ENCODE data around the gene FPR2.
A peak's percentile ranks its signal among the peaks of the same experiment; 100 is the strongest.
"Not testable (repeated sequence)": the region's sequence is repeated elsewhere in the genome, so short reads cannot be mapped to it uniquely, and the experiment has no call there.

The FPR2 gene
- 0 reads per million in 2 donors for total RNA-seq

- no peak for DNase-seq
Observed at GRCh38 chr19:51760697-51761356, at the start of gene FPR2. TSS of gene FPR2 (plus strand) at chr19:51761180. CDS start at chr19:51768659, 7,479 bp downstream.

GRCh38 chr19:51711702-51712101 lies 49.3 kb upstream of the FPR2 start:
- no peak for DNase-seq

GRCh38 chr19:51712461-51713081 lies 48.4 kb upstream of the FPR2 start:
- peak in 1 of 5 experiments; percentile 38 for DNase-seq

- no peak for DNase-seq
Observed at GRCh38 chr19:51713319-51714285, 47.4 kb upstream of the FPR2 start.

- no peak for DNase-seq
Observed at GRCh38 chr19:51714848-51715247, 46.1 kb upstream of the FPR2 start.

- DNase-seq, result no peak
Observed at GRCh38 chr19:51715850-51716249, 45.1 kb upstream of the FPR2 start.

GRCh38 chr19:51716925-51717324 lies 44.1 kb upstream of the FPR2 start:
- DNase-seq, result no peak

GRCh38 chr19:51719251-51719988 lies 41.6 kb upstream of the FPR2 start:
- DNase-seq, result no peak

- DNase-seq, result no peak
Observed at GRCh38 chr19:51721905-51722304, 39.1 kb upstream of the FPR2 start.

GRCh38 chr19:51722492-51722891 lies 38.5 kb upstream of the FPR2 start:
- no peak for DNase-seq

- DNase-seq, result no peak
Observed at GRCh38 chr19:51724543-51724942, 36.4 kb upstream of the FPR2 start.

- no peak for DNase-seq
Observed at GRCh38 chr19:51726049-51726448, 34.9 kb upstream of the FPR2 start.

- DNase-seq, result no peak
Observed at GRCh38 chr19:51727349-51727880, 33.6 kb upstream of the FPR2 start.

- DNase-seq, result no peak
Observed at GRCh38 chr19:51729781-51730180, 31.2 kb upstream of the FPR2 start.

- DNase-seq, result no peak
Observed at GRCh38 chr19:51733742-51734522, 27.0 kb upstream of the FPR2 start.

GRCh38 chr19:51735759-51736449 lies 25.1 kb upstream of the FPR2 start:
- no peak for DNase-seq

- no peak for DNase-seq
Observed at GRCh38 chr19:51737389-51737788, 23.6 kb upstream of the FPR2 start.

- DNase-seq, result no peak
Observed at GRCh38 chr19:51737924-51738323, 23.1 kb upstream of the FPR2 start.

- not testable (repeated sequence) for DNase-seq
Observed at GRCh38 chr19:51738523-51738922, 22.5 kb upstream of the FPR2 start.

GRCh38 chr19:51739466-51740213 lies 21.3 kb upstream of the FPR2 start:
- DNase-seq, result no peak

All from T-helper 2 cell (primary cell).